GM13977 (cell line): ENCODE measurements around the gene GPATCH4.

Experiments
- DNase-seq: peaks from one replicate; pipeline ENCODE4 v3.0.0; 2012; ENCODE audit warnings: low spot score
- in situ Hi-C: fragments of 300-500 bp; cut with MboI; formaldehyde crosslinking; loops from one replicate; pipeline ENCODE4 v1.12.0; 2022; ENCODE audit warnings: low sequenced_read_pairs, low pct_unique_long_range_greater_than_20kb, mixed read lengths, inconsistent platforms; ENCODE audit not compliant: unreplicated experiment
- TF ChIP-seq, protein P1 (sequence below): IDR thresholded peaks from 2 replicates; pipeline ENCODE4 v1.5.1; 2012; ENCODE audit warnings: mild to moderate bottlenecking, control low read depth; ENCODE audit not compliant: insufficient read depth; ENCODE audit errors: extremely low read depth, missing control alignments

GPATCH4 gene

DNA sequence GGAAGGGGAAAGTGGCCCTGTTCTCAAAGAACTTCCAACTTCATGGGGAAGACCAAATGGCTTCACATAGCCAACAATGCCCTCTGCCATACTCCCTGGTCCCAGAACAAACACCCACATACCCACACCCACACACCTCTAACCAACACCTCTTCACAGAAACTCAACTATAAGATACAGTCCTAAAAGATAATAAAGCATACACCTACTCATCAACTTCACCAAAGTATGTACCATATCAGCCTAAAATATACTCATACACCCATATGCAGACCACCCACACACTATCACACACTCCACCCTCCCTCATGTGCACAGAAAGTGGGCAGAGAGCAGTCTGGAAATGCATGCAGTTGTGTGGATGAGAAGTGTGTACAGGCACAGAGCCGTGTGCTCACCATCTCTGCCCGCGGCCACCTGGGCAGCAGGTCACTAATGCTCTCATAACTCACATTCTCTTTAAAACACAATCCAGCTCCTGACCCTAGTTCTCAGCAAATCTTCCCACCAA, 56.6 kb downstream of the GPATCH4 start:
- in situ Hi-C loops, result no loop called here
- TF ChIP-seq, protein P1, sequence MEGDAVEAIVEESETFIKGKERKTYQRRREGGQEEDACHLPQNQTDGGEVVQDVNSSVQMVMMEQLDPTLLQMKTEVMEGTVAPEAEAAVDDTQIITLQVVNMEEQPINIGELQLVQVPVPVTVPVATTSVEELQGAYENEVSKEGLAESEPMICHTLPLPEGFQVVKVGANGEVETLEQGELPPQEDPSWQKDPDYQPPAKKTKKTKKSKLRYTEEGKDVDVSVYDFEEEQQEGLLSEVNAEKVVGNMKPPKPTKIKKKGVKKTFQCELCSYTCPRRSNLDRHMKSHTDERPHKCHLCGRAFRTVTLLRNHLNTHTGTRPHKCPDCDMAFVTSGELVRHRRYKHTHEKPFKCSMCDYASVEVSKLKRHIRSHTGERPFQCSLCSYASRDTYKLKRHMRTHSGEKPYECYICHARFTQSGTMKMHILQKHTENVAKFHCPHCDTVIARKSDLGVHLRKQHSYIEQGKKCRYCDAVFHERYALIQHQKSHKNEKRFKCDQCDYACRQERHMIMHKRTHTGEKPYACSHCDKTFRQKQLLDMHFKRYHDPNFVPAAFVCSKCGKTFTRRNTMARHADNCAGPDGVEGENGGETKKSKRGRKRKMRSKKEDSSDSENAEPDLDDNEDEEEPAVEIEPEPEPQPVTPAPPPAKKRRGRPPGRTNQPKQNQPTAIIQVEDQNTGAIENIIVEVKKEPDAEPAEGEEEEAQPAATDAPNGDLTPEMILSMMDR, result no peak
- no peak for DNase-seq
